Ovary (tissue), 3 donors: ENCODE data around the gene RAB10.

Experiments used
- POLR2A ChIP-seq: fragments of 450-650 bp; IDR thresholded peaks from one replicate; pipeline ENCODE4 v1.6.1; 2017; ENCODE audit warnings: antibody characterized with exemption, mild to moderate bottlenecking, moderate library complexity
- TF ChIP-seq, protein P1 (sequence below), 3 donors: fragments of 450-650 bp in 2 of 3; fragments of 200-600 bp in 1 of 3; IDR thresholded peaks; one replicate each; pipeline versions ENCODE4 v1.5.1 to v1.8.0; 2016 to 2022; ENCODE audit warnings: antibody characterized with exemption in 3 of 3, mild to moderate bottlenecking in 1 of 3
- donor health status: DM: no; HTN: no; CAD: no.

DNA sequence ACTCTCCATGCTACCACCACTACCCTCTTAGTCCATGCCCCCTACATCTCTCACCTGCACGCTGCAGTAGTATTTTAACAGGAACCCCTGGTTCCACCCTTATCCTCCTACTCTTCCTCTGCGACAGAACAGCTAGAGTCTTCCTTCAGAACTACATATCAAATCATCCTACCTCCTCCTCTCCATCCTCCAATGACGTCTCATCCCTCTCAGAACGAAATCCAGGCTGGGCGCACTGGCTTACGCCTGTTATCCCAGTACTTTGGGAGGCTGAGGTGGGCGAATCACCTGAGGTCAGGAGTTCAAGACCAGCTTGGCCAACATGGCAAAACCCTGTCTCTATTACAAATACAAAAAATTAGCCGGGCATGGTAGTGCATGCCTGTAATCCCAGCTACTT, 41.3 kb upstream of the RAB10 start:
- no peak for TF ChIP-seq POLR2A
- TF ChIP-seq, protein P1, sequence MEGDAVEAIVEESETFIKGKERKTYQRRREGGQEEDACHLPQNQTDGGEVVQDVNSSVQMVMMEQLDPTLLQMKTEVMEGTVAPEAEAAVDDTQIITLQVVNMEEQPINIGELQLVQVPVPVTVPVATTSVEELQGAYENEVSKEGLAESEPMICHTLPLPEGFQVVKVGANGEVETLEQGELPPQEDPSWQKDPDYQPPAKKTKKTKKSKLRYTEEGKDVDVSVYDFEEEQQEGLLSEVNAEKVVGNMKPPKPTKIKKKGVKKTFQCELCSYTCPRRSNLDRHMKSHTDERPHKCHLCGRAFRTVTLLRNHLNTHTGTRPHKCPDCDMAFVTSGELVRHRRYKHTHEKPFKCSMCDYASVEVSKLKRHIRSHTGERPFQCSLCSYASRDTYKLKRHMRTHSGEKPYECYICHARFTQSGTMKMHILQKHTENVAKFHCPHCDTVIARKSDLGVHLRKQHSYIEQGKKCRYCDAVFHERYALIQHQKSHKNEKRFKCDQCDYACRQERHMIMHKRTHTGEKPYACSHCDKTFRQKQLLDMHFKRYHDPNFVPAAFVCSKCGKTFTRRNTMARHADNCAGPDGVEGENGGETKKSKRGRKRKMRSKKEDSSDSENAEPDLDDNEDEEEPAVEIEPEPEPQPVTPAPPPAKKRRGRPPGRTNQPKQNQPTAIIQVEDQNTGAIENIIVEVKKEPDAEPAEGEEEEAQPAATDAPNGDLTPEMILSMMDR (IDR thresholded peaks at IDR 0.05) = no peak
